NCI-H1694 (cell line): ENCODE measurements around the gene PPP4R3B.
"Not testable (repeated sequence)": the region's sequence is repeated elsewhere in the genome, so short reads cannot be mapped to it uniquely, and the experiment has no call there.

Experiments used
- DNase-seq: peaks from one replicate; lab custom pipeline; 2025; lab: John Stamatoyannopoulos, UW

The PPP4R3B gene

DNA sequence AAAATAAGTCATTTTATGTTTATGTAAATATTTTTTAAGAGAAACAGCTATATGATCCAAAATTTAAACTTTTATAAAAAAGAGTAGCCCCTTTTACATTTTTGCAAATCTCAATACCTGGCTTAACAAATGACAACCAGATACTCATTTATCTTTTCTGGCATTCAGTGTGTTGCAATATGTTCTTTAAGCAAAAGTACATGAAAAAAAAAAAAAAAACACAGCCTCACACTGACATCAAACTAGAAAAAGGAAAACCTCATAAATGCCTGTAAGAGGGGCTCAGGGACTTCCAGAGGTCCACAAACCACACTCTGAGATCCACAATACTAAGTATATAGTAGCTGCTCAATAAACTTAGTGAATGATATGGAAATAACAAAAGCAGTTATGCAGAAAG is 21.9 kb downstream of the PPP4R3B start:
- DNase-seq = no peak

DNA sequence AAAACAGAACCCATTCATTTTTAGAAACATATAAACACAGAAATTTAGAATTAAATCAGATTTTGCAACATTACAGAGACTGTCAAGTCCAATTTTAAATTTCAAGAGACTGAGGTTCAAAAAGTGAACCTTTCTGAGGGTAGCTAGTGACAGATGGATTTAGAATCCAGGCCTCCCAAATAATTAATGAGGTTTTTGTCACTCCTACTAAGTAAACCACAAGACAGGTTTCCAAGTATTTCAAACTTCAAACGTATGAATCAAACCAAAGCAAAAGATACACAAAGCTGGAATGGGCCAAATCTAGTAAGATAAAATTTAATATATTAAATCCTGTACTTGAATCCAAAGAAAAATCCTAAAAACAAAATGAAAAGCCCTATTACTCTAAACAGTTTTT is 25.3 kb downstream of the PPP4R3B start:
- no peak for DNase-seq

DNA sequence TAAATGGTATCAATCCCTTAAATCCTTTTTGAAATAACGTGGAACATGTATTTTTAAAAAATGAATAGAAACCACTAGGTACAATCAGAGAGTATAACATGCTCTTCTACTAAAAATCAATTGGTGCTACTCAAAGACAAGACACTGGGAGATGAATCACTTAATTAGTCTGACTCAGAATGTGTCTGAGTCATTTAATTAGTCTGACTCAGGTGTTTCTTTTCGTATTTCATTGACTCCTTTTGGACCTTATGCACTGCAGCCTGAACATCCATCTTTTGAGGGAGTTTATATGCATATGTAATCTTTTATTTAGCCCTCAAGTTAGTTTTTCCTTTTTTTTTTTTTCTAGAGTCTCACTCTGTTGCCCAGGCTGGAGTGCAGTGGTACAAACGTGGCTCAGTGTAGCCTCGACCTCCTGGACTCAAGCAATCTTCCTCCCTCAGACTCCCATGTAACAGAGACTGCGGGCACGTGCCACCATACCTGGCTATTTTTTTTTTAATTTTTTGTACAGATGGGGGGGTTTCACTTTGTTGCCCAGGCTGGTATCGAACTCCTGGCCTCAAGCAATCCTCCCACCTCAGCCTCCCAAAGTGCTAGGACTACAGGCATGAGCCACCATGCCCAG is 26.5 kb downstream of the PPP4R3B start:
- no peak for DNase-seq

DNA sequence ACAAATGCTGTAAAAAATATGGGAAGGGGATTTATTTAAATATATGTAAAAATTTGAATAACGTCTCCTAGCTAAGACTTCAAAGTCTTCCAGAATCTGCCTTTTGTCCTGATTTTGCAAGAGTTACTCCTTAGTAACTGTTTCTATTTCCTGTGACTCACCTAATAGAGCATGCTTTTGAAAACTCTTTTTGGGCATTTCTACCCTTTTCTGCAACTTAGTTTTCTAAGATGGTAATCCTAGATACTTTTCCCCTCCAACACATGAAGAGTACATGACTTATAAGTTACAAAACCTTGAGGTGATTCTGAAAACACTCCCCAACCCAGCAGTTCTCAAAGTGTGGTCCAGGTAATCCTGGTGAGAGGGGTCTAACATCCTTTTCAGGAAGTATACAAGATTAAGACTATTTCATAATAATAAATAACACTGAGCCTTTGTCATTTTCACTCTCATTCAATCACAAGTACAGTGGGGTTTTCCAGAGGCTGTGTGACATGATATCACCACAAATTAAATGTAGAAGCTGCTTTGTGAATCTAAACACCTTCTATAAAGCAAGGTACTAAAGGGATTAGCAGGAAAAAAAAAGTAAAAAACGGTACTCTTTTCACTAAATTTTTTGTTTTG is 31.9 kb downstream of the PPP4R3B start:
- DNase-seq = no peak

DNA sequence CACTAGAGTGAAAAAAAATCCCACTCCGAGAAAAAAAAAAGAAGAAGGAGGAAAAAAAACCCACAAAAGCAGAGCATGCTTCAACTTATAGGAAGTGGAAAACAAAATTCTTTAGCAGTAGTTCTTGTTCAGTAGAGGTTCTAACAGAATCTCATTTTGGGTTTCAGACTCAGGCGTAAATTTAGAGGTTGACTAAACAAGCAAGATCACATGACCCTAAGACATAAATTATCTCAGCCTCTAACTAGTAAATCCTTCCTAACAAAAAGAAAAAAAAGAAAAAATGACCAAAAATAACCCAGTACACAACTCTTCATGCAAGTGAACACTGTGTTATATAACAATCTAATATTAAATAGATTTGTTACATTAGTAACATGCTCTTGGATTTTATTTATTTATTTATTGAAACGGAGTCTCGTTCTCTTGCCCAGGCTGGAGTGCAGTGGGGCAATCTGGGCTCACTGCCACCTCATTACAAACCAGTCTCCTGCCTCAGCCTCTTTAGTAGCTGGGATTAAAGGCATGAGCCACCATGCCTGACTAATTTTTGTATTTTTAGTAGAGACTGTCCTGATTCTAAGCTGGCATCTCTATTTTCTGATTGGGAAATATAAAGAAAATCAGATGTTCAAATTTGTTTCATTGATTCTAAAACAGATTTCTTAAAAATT is 35.4 kb downstream of the PPP4R3B start:
- peak; percentile 25 for DNase-seq

DNA sequence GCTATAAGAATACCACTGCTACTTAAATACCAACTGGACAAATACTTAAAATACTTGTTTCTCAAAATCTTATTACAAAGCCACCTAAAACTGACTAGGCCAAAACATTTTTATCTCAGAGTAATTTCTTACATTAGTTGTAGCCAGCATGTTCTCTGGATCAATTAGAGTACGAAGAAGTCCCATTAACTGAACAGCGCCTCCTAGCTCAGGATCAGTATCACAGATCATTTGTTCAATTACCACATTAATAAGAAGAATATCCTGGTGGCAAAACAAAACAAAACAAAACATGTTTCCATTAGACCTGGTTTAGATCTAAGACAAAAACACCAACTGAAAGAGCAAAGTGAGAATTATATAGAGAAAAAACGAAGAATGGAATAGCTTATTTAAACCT is 36.0 kb downstream of the PPP4R3B start:
- DNase-seq = peak; percentile 4

DNA sequence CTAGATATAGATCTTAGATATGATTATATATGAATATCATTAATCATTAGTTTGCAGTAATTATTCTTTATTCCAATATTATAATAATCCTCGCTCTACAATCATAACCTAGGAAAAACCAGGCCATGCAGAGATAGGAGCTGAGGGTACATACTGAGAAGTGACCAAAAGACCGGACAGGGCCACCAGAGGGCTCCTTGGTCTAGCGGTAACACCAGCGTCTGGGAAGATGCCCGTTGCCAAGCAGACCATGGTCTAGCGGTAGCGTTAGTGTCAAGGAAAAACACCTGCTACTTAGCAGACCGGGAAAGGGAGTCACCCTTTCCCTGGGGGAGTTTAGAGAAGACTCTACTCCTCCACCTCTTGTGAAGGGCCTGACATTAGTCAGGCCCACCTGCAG is 48.4 kb downstream of the PPP4R3B start:
- DNase-seq = not testable (repeated sequence)

DNA sequence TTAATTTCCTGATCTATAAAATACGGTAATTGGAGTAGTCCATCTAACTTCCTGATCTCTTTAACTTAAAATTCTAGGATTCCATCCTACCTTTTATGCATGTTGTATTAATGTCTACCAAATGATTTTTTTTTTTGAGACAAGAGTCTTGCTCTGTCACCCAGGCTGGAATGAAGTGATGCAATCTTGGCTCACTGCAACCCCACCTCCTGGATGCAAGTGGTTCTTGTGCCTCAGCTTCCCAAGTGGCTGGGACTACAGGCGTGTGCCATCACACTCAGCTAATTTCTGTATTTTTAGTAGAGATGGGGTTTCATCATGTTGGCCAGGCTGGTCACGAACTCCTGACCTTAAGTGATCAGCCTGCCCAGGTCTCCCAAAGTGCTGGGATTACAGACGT is 50.1 kb downstream of the PPP4R3B start:
- no peak for DNase-seq

DNA sequence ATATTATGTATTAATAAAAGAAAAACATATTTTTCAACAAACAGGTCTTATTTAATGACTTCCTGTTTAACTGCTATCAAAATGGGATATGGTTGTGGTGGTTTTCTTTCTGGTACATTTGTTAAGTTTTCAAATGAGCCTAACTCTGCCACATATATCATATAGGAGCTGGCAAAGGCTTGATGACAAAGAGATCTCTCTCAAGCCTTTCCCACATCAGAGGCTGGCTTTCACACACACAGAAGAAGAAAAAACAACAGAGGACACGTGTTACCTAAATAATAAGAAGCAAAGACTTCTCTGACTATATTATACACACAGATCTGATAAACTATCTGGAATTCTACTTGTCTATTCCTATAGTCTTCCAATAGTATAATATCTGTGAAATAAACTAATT is 51.8 kb downstream of the PPP4R3B start:
- DNase-seq = no peak

DNA sequence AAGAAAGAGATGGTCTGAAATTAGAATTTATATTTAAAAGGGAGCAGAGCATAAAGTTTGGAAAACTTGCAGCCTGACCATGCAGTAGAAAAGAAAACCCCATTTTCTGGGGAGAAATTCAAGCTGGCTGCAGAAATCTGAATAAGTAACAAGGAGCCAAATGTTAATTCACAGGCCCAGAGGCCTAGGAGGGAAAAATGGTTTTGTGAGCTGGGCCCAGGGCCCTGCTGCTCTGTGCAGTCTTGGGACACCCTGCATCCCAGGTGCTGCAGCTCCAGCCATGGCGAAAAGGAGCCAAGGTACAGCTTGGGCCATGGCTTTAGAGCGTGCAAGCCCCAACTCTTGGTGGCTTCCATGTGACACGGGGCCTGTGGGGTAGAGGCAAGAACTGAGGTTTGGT is 56.6 kb downstream of the PPP4R3B start:
- no peak for DNase-seq

DNA sequence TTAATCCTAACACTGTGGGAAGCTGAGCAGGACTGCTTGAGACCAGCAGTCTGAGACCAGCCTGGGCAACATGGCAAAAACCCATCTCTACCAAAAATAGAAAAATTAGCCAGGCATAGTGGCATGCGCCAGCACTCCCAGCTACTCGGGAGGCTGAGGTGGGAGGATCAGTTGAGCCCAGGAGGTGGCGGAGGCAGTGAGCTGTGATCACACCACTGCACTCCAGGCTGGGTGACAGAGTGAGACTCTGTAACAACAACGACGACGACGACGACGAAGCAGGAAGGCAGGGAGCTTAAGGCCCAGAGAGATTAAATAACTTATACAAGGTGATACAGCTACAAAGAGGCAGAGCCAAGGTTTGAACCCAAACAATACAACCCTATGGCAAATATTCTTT is 60.6 kb downstream of the PPP4R3B start:
- DNase-seq = no peak

DNA sequence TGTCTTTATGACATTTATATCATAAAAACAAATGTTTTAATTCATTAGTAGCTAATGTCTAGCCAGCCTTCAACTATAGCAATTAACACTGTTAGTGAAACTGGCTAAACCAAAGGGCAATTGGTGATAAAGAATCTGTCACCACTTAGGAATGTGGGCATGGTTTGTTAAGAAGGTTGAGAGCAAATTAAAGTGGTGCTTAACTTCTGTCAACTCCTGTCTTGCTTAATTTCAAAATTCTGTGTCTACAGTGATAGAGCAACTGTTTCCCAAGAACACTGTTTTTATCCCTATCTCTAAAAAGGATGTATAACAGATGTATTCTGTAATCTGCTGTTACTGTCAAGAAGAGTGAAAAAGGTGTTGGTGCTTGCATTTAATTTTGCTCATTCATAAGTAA is 61.4 kb downstream of the PPP4R3B start:
- DNase-seq = no peak

DNA sequence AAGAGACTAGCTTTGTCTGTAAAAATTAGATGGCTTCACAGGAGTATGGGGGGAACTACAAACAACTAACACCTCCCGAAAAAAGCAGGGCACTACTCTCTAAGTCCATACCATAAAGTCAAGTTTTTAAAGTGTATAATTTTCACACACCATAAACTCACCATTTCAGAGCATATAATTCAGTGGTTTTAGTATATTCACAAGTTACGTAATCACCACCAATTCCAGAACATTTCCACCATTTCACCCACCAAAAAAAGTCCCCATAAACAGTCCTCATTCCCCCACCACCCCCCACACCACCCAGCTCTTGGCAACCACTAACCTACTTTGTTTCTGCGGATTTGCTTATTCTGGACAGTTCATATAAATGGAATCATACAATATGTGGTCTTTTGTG is 64.1 kb downstream of the PPP4R3B start:
- no peak for DNase-seq

DNA sequence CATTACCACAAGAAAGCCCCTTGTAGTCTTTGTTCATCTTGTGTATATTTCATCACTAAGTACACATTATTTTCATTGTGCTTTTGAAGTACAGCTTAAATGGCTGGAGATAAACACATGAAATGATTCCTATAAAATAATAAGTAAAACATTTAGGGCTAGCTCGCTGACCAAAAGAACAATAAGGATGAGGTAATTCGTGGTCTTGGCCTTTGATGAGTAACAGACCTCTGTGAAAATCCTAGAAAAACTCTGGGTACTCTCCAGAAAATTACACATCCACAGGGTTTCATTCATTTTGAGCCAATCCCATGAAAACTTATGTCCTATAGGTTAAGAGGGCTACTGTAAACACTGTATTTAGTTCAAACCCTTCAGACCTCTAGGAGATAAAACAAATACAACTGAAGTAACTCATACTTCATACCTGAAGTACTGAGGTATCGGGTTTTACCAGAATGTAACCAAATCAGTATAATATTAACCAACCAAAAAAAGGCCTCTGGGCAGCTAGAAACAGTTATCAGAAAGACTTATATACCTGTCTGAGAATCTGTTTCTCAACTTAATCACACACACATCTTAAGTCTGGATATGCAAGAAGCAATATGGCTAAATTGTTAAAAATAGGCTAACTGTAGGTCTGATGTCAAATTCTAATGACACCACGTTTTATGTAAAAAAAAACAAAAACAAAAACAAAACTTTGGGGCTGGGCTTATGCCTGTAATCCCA is 66.9 kb downstream of the PPP4R3B start:
- DNase-seq = no peak

DNA sequence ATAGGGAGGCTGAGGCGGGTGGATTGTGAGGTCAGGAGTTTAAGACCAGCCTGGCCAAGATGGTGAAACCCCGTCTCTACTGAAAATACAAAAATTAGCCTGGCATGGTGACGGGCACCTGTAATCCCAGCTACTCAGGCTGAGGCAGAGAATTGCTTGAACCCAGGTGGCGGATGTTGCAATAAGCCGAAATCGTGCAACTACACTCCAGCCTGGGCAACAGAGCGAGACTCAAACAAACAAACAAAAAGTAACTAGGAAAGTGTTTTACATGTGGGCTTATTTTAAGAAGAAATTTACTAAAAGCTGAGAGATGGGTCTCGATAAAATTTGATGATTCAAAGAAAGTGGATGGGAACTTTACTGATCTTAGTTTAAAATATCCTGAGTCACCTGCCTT is 69.7 kb downstream of the PPP4R3B start:
- DNase-seq = not testable (repeated sequence)

DNA sequence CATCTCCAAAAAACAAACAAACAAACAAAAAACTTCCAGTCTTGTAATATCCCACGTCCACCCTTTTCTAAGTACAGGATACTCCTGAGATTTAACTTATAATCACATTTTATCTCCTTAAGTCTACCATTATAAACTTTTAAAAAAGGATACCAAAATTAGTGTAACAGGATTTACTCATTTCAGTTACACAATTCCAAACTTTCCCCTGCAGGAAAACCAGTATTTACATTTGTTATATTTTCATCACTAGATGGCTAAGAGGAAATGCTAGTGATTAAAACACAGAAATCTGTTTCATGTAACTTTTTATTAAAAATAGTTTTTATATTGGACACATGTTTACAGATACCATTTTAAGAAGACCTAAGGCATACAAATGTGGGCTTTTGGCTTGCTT is 70.4 kb downstream of the PPP4R3B start:
- DNase-seq = no peak

DNA sequence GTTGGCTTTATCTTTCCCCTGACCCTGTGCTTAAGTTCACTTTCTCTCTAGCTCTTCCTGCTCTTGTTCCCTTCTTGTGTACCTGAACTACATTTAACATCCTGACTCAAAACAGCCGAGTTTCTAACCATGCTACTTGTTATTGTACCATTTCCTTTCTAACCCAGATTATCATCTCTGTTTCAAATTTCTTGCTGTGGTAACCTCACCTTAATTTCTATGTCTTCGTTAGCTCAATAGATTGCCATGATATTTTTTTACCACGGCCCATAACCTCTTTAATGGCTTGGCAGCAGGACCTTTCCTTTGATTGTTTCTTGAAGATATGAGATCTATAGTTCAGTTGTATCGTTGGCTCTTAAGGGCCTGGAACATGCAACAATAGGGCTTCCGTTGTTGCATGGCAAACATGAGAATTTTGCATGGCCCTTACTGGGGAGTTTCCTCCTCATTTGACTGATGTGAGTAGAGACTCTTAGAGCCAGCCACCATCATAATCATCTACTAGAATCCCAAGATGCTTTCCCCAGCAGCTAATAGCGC is 86.8 kb downstream of the PPP4R3B start:
- no peak for DNase-seq

DNA sequence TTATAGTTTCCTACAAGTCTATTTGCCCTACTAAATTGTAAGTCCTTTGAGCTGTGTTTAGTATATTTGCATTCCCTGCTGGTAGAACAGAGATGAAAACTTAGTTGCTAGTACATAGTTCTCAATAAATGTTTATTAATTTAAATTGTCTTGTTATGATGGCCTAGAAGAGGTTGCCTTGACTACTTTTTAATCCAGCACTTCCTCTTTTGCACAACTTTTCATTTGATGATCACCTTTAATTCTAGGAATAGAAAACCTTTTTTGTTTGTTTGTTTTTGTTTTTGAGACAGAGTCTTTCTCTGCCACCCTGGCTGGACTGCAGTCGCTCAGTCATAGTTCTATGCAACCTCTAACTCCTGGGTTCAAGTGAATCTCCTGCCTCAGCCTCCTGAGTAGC is 91.2 kb downstream of the PPP4R3B start:
- no peak for DNase-seq

DNA sequence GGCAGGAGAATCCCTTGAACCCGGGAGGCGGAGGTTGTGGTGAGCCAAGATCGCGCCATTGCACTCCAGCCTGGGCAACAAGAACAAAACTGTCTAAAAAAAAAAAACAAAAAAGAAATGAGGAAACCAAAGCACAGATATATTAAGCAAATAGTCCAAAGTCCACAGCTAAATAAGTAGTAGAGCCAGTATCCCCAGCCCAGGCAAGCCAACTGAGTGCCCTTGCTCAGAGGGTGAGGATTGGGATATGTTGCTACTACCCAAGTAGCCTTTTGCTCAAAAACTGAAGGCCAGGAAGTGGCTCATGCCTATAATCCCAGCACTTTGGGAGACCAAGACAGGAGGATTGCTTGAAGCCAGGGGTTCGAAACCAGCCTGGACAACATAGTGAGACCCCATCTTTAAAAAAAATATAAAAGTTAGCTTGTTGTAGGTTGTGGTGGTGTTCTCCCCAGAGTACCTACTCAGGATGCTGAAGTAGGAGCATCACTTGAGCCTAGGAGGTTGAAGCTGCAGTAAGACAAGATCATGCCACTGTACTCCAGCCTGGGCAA is 92.5 kb downstream of the PPP4R3B start:
- no peak for DNase-seq

DNA sequence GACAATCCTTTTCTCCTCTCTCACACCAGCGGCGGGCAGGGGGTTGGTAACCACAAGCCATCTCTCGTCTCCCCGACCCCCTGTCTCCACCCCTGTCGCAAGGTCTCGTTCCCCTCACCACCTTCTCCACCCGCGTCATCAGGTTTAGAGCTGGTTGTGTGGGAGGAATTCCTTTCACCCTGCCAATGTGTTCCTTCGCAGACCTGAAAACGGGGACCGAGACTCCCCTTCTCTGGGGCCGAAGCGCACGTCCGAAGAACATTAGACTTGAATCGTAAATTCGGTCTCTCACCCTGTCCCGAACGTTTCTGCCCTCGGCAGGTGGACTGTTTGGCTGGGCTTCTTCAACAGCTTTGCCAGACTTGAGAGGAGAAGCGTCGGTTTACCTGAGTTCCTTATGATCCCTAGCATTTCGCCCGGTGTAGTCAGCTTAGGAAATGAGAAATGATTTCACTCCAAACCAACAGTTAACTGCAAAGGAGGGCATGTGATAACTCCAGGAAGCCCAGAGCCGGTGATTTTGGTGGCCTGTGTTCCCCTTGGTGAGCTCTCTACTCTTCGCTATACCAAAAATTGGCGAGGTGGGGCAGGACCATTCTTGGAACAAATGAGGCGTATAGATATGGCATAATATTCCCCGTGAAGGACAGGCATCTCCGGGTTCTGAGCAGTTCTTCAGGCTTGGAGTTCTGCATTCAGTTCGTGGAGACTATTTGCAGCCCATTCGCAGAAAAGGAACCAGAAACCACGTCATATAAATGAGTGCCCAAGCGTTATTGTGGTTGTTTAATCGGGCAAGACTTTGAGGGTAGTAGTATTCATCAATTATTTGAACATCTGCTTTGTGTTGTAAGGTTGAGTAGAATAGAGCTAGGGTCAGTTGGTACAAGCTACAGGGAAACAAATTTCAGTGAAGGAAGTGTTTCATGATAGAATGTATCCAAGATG is 97.2 kb downstream of the PPP4R3B start:
- DNase-seq = peak; percentile 30

DNA sequence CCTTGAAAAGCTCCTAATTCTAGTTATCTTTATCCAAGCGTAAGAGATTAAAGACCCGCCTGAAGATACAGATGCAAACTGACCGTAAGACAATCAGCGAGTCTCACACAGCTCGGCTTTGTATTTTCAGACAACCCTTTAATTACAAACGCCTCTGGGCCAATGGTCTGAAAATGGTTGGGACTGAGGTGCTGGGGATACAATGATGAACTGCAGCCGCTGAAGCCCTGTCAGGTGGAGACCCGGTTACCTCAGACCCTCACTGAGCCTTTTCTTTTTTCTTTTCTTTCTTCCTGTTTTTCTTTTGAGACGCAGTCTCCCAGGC is 98.6 kb downstream of the PPP4R3B start:
- no peak for DNase-seq
